Fibroblast of the aortic adventitia (primary cell): ENCODE data around the gene SLC25A39. TPM values are rescaled to one million over a fixed set of nuclear protein-coding genes. Genes with fewer than 3 reads are reported as not detected.

Source experiments
- DNase-seq: peaks from one replicate; pipeline ENCODE4 v3.0.0-alpha.2; 2010; ENCODE audit warnings: low read depth
- H3K4me3 ChIP-seq: 2 replicates; pipeline ENCODE4 v1.5.1; 2011; ENCODE audit warnings: low read depth, mild to moderate bottlenecking, control low read depth, low read length, moderate library complexity
- total RNA-seq: library from RNA; depleted of rRNA; stranded (reverse); fragments of >200 nt; gene quantifications from 2 replicates; pipeline ENCODE4 v1.2.3, GENCODE V29; 2012; ENCODE audit warnings: low replicate concordance
- TF ChIP-seq, protein P1 (sequence below): IDR thresholded peaks from 2 replicates; pipeline ENCODE4 v1.5.1; 2011; ENCODE audit warnings: mild to moderate bottlenecking, low read length, control low read depth, inconsistent platforms; ENCODE audit not compliant: insufficient read depth

The SLC25A39 gene
- total RNA-seq, 1 donor, result 61.5 TPM

- H3K4me3 ChIP-seq, result no peak overlapping the region
- TF ChIP-seq, protein P1, sequence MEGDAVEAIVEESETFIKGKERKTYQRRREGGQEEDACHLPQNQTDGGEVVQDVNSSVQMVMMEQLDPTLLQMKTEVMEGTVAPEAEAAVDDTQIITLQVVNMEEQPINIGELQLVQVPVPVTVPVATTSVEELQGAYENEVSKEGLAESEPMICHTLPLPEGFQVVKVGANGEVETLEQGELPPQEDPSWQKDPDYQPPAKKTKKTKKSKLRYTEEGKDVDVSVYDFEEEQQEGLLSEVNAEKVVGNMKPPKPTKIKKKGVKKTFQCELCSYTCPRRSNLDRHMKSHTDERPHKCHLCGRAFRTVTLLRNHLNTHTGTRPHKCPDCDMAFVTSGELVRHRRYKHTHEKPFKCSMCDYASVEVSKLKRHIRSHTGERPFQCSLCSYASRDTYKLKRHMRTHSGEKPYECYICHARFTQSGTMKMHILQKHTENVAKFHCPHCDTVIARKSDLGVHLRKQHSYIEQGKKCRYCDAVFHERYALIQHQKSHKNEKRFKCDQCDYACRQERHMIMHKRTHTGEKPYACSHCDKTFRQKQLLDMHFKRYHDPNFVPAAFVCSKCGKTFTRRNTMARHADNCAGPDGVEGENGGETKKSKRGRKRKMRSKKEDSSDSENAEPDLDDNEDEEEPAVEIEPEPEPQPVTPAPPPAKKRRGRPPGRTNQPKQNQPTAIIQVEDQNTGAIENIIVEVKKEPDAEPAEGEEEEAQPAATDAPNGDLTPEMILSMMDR, result no peak
- no peak for DNase-seq
Measured at GRCh38 chr17:44310188-44310587, 14.4 kb downstream of the SLC25A39 start.

DNA sequence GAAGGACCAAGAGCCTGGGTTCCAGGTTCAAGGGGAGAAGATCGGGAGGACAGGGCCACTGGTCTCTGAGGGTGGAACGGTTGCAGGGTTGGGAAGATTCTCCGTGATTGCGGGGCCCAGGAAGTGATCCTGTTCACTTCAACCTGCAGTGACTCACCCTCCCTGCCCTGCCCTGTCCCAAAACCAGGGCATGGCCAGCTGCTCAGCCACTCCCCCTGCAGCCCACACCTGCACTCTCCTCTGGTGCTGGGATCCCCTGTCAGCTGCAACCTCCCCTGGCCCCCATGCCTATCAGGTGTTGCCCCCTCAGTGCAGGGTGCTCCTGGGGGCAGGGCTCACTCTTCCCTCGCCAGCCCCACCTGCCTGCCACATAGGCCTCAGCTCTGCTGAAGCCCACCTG, 15.2 kb downstream of the SLC25A39 start:
- no peak for DNase-seq
- no peak overlapping the region for H3K4me3 ChIP-seq
- TF ChIP-seq, protein P1, result no peak

GRCh38 chr17:44308865-44309264, 15.8 kb downstream of the SLC25A39 start:
- TF ChIP-seq, protein P1, result no peak
- no peak overlapping the region for H3K4me3 ChIP-seq
- no peak for DNase-seq

DNA sequence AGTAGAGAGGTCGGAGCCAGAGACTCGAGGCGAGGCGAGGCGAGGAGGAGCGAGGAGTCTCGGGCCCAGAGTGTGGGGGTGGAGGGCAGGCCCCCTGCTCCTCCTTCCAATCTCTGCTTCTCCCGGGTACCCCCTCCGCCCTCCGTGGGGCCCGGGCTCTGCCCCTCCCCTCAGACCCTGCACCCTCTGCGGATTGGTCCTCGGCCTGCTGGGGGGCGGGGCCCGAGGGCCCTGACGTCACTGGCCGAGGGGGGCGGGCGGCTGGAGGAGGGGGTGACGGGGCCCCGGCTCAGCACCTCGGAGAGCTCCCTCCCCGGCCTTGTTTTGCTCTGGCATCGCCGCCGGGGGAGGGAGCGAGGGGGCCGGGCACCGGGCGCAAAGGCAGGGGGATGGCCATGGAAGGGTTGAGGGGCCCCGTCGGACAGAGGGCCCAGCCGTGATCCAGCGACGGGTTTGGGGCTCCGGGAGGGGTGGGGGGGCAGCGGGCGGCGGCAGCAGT, 16.3 kb downstream of the SLC25A39 start, which contains the start of gene RUNDC3A:
RUNDC3A (plus strand) TSS at position 282 of the 499 bp plus-strand sequence. CDS start 232 bp downstream, outside the sequence.
- TF ChIP-seq, protein P1, result no peak
- DNase-seq, result peak; percentile 70
- peak within 1 kb of the TSS; percentile 62 for H3K4me3 ChIP-seq

DNA sequence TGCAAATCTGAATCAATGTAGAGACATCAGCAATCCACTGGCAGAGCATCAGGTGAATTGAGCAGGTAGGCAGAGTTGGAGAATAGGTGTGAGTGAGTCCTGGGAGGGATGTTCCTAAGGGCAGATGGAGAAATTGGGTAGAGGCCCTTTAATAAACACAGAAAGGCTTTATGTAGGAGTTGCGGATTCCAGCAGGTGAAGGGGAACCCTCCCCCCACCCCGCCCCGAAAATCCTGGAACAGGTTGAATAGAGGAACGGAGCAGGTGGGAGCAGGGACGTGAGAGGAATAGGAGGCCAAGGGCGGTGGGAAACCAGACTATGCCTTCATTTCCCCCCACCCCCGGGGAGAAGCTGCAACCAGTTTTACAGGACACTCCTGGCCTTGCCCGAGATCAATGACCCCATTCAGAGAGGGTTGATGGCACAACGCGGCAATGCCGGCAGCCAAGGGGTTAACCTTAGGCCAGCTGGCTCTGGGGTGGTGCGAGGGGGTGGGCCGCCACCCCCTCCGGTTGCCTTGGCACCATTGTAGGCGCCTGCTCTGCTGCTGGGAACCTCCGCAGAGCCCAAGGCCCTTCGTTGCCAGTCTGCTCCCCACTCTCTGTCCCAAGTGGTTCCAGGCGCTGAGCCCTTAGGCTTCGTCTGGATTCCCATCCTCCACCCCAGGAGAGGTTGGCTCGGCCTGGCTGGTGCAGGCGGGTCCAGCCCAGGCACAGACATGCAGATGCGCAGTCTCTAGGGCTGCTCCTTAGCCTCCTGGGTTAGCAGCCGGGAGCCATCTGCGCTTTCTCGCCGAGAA, 17.0 kb downstream of the SLC25A39 start:
- TF ChIP-seq, protein P1, result no peak
- peak overlapping the region; percentile 62 for H3K4me3 ChIP-seq
- DNase-seq, result peak; percentile 37

- TF ChIP-seq, protein P1, result no peak
- H3K4me3 ChIP-seq, result no peak overlapping the region
- no peak for DNase-seq
Measured at GRCh38 chr17:44304651-44305050, 20.0 kb downstream of the SLC25A39 start.
